Effector memory CD8-positive, alpha-beta T cell (primary cell): ENCODE measurements around the gene FBXO33.
A peak's percentile ranks its signal among the peaks of the same experiment; 100 is the strongest.

Source experiments
- ATAC-seq: fragments of 150-1000 bp; cut with Tn5 transposase; replicated peaks from 2 replicates; pipeline ENCODE4 v1.10.0; 2021; ENCODE audit warnings: mild to moderate bottlenecking, moderate library complexity
- DNase-seq, 3 experiments: peaks; one replicate each; pipeline ENCODE4 v3.0.0; 2021
- H3K27ac Mint-ChIP-seq, 2 donors: one replicate each; pipeline ENCODE4 v1.8.0; 2022; ENCODE audit warnings: mild to moderate bottlenecking in 2 of 2, mixed read lengths in 2 of 2, moderate library complexity in 2 of 2
- H3K27me3 Mint-ChIP-seq, 2 donors: one replicate each; pipeline ENCODE4 v1.8.0; 2022; ENCODE audit warnings: mixed read lengths in 2 of 2
- H3K36me3 Mint-ChIP-seq: one replicate; pipeline ENCODE4 v1.8.0; 2022; ENCODE audit warnings: mild to moderate bottlenecking, moderate library complexity, mixed read lengths; ENCODE audit not compliant: insufficient read depth
- H3K4me1 Mint-ChIP-seq, 2 donors: one replicate each; pipeline ENCODE4 v1.8.0; 2022; ENCODE audit warnings: low read depth in 2 of 2, mixed read lengths in 2 of 2
- H3K4me3 Mint-ChIP-seq, 2 donors: one replicate each; pipeline ENCODE4 v1.8.0; 2022; ENCODE audit warnings: mild to moderate bottlenecking in 2 of 2, mixed read lengths in 2 of 2, moderate library complexity in 2 of 2
- H3K9me3 Mint-ChIP-seq, 2 donors: one replicate each; pipeline ENCODE4 v1.8.0; 2022; ENCODE audit warnings: mixed read lengths in 2 of 2
- total RNA-seq, 9 experiments: gene quantifications; one replicate each; lab custom pipeline; 2026; lab: John Stamatoyannopoulos, UW

The FBXO33 gene
- 53.3 to 96.8 (median 60.5) reads per million in 9 experiments for total RNA-seq

GRCh38 chr14:39432179-39432618 is at the start of gene FBXO33:
TSS of gene FBXO33 (minus strand) at chr14:39432433. CDS start at chr14:39432162, 271 bp downstream.
- ATAC-seq (peak; percentile 79), DNase-seq (peak; percentile 97)
- Mint-ChIP-seq H3K9me3 (no peaks in the 10 kb centered on the region), H3K4me1 (peaks cover 26 to 39% of the 10 kb centered on the region in 2 donors), H3K36me3 (peaks cover 33% of the 10 kb centered on the region), H3K4me3 (peak within 1 kb of the TSS; percentile 95 to 100), H3K27ac (peak within 1 kb of the TSS; percentile 100), H3K27me3 (no peaks in the 10 kb centered on the region)

- Mint-ChIP-seq H3K4me1 (no peaks in the 10 kb centered on the region), H3K9me3 (no peaks in the 10 kb centered on the region), H3K4me3 (no peak overlapping the region), H3K27me3 (no peaks in the 10 kb centered on the region), H3K27ac (no peak overlapping the region), H3K36me3 (no peaks in the 10 kb centered on the region)
- ATAC-seq (no peak), DNase-seq (no peak)
Measured at GRCh38 chr14:39474416-39474911, 42.2 kb upstream of the FBXO33 start.

- no peak for DNase-seq
- no peaks in the 10 kb centered on the region for H3K4me1 Mint-ChIP-seq
- H3K36me3 Mint-ChIP-seq = no peaks in the 10 kb centered on the region
- no peaks in the 10 kb centered on the region for H3K27me3 Mint-ChIP-seq
- H3K4me3 Mint-ChIP-seq = no peak overlapping the region
- no peak overlapping the region for H3K27ac Mint-ChIP-seq
- no peaks in the 10 kb centered on the region for H3K9me3 Mint-ChIP-seq
- no peak for ATAC-seq
Measured at GRCh38 chr14:39472078-39472477, 39.8 kb upstream of the FBXO33 start.

- H3K27me3 Mint-ChIP-seq = peaks cover 0 to 11% of the 10 kb centered on the region in 2 donors
- no peak overlapping the region for H3K4me3 Mint-ChIP-seq
- peak; percentile 29 for ATAC-seq
- no peaks in the 10 kb centered on the region for H3K4me1 Mint-ChIP-seq
- no peaks in the 10 kb centered on the region for H3K9me3 Mint-ChIP-seq
- DNase-seq = peak in 1 of 3 experiments; percentile 7
- no peaks in the 10 kb centered on the region for H3K36me3 Mint-ChIP-seq
- no peak overlapping the region for H3K27ac Mint-ChIP-seq
Measured at GRCh38 chr14:39469094-39469710, 37.0 kb upstream of the FBXO33 start.

- DNase-seq = no peak
Measured at GRCh38 chr14:39467889-39468524, 35.8 kb upstream of the FBXO33 start.

GRCh38 chr14:39459795-39460478 is 27.7 kb upstream of the FBXO33 start:
- Mint-ChIP-seq H3K36me3 (no peaks in the 10 kb centered on the region), H3K4me1 (no peaks in the 10 kb centered on the region), H3K27me3 (peaks cover 0 to 22% of the 10 kb centered on the region in 2 donors), H3K9me3 (no peaks in the 10 kb centered on the region), H3K27ac (no peak overlapping the region), H3K4me3 (no peak overlapping the region)
- DNase-seq = no peak
- ATAC-seq = no peak

More at GRCh38 chr14:39467889-39468524, 35.8 kb upstream of the FBXO33 start:
- no peaks in the 10 kb centered on the region for H3K36me3 Mint-ChIP-seq
- H3K27ac Mint-ChIP-seq = no peak overlapping the region
- no peak overlapping the region for H3K4me3 Mint-ChIP-seq
- no peaks in the 10 kb centered on the region for H3K4me1 Mint-ChIP-seq
- no peak for ATAC-seq
- H3K9me3 Mint-ChIP-seq = no peaks in the 10 kb centered on the region
- peaks cover 0 to 11% of the 10 kb centered on the region in 2 donors for H3K27me3 Mint-ChIP-seq

- Mint-ChIP-seq H3K27ac (no peak overlapping the region), H3K4me3 (no peak overlapping the region), H3K9me3 (no peaks in the 10 kb centered on the region), H3K27me3 (peaks cover 7 to 12% of the 10 kb centered on the region in 2 donors), H3K4me1 (no peaks in the 10 kb centered on the region), H3K36me3 (no peaks in the 10 kb centered on the region)
- ATAC-seq (no peak), DNase-seq (no peak)
Measured at GRCh38 chr14:39456702-39457250, 24.5 kb upstream of the FBXO33 start.

- no peak overlapping the region for H3K27ac Mint-ChIP-seq
- H3K4me3 Mint-ChIP-seq = no peak overlapping the region
- H3K4me1 Mint-ChIP-seq = no peaks in the 10 kb centered on the region
- peaks cover 12 to 14% of the 10 kb centered on the region in 2 donors for H3K27me3 Mint-ChIP-seq
- no peaks in the 10 kb centered on the region for H3K9me3 Mint-ChIP-seq
- ATAC-seq (no peak), DNase-seq (no peak)
- H3K36me3 Mint-ChIP-seq = no peaks in the 10 kb centered on the region
Measured at GRCh38 chr14:39454906-39455539, 22.8 kb upstream of the FBXO33 start.

GRCh38 chr14:39452680-39453079 is 20.4 kb upstream of the FBXO33 start:
- Mint-ChIP-seq H3K27ac (no peak overlapping the region), H3K4me3 (no peak overlapping the region), H3K4me1 (peaks cover 0 to 3% of the 10 kb centered on the region in 2 donors), H3K9me3 (no peaks in the 10 kb centered on the region), H3K27me3 (peaks cover 12 to 14% of the 10 kb centered on the region in 2 donors), H3K36me3 (no peaks in the 10 kb centered on the region)
- DNase-seq (no peak), ATAC-seq (no peak)

- Mint-ChIP-seq H3K36me3 (no peaks in the 10 kb centered on the region), H3K4me1 (peaks cover 0 to 3% of the 10 kb centered on the region in 2 donors), H3K9me3 (no peaks in the 10 kb centered on the region), H3K27ac (no peak overlapping the region), H3K4me3 (no peak overlapping the region), H3K27me3 (peaks cover 12 to 14% of the 10 kb centered on the region in 2 donors)
- DNase-seq = no peak
- no peak for ATAC-seq
Measured at GRCh38 chr14:39451811-39452210, 19.6 kb upstream of the FBXO33 start.

GRCh38 chr14:39447175-39447661 is 15.0 kb upstream of the FBXO33 start:
- no peaks in the 10 kb centered on the region for H3K36me3 Mint-ChIP-seq
- peaks cover 0 to 3% of the 10 kb centered on the region in 2 donors for H3K4me1 Mint-ChIP-seq
- no peak overlapping the region for H3K4me3 Mint-ChIP-seq
- peak overlapping the region in 1 of 2 donors; percentile 21 for H3K27ac Mint-ChIP-seq
- ATAC-seq (no peak), DNase-seq (no peak)
- H3K9me3 Mint-ChIP-seq = no peaks in the 10 kb centered on the region
- H3K27me3 Mint-ChIP-seq = peaks cover 0 to 7% of the 10 kb centered on the region in 2 donors

- Mint-ChIP-seq H3K36me3 (no peaks in the 10 kb centered on the region), H3K4me3 (no peak overlapping the region), H3K27ac (peak overlapping the region in 1 of 2 donors; percentile 21), H3K27me3 (peaks cover 0 to 2% of the 10 kb centered on the region in 2 donors), H3K9me3 (no peaks in the 10 kb centered on the region), H3K4me1 (peaks cover 0 to 3% of the 10 kb centered on the region in 2 donors)
- ATAC-seq (no peak), DNase-seq (no peak)
Measured at GRCh38 chr14:39446131-39446744, 14.0 kb upstream of the FBXO33 start.
